GM19239 (cell line): ENCODE measurements around the gene FBXO31.

Experiments used
- DNase-seq: peaks from one replicate; pipeline ENCODE4 v3.0.0; 2011; ENCODE audit warnings: low spot score; ENCODE audit not compliant: insufficient read length
- FAIRE-seq: peaks from 2 replicates; lab custom pipeline; 2011; peaks lifted over from hg19 to GRCh38; lab: Jason Lieb, UNC

Gene FBXO31

DNA sequence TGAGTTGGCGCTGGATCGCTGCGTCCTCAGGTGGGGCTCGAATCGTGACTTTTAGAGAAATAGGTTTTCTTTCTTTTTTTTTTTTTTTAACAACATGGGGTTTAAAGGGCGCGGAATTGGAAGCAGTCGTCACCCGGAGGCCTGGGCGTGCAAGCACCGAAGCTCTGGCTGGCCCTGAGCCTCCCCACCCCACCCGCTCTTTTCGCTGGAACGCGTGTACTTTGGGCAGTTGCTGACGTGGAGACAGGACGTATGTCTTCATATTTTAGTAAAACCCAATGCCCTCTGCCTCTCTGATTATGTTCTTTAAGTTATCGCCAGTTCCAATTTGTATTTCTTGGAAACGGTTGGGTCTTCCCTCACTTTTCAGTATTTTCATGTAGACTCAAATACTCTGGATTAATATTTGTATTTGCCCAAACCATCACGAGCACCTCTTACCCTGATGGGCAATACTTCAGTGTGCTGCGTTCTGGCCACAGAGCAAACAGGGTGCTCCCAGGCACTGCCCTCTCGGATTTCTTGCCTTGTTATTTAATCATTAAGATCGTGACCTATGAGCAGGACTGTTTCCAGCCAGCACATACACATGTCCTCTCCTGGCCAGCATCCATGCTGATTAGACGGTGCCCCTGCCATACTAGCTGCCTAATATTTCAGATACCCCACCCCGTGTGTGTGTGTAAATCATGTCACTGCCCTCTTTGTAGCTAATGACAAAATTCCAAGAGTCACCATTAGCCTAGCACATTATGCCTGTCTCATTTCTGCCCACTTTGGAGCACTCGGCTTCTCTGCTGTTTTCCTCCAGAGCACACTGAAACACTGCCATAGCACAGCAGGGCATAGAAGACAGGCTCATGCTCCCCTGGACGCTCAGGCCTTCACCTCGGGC is 65.6 kb downstream of the FBXO31 start:
- FAIRE-seq (no peak), DNase-seq (no peak)

DNA sequence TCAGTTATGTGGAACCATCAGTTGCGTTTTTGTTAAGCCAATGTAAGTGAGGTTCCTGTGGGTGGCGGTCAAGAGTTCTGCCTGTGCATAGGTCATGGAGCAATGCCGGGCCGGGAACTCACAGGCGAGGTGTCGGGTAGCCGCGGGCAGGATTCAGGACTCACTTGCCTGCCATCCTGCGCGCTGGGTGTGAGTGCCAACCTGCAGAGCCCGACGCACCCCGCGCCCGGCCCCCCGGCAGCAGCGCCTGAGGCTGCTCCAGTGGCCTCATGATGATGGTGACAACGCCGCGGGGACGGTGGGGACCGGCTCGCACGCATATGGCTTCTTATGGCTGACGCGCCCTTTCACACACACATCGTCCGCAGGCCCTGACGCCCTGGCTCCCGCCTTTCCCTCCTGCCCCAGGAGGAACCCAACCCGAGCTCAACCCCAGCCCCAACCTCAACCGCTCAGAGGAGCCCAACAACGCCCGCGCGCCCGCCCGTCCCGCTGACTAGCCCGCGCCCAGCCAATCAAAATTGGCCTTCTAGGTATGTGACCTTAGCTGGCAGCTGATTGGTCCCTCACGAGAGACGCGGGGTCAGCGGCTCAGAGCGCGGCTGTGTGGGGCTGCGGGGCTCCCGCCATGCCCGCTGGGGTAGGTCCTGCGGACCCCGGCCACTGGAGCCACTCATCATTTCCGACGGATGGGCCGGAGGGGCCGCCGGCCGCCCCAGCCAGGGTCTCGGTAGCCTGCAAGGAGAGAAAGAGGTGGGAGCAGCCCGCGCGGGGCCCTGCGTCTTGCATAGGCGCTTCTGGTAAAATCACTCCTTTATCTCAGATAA is 66.4 kb downstream of the FBXO31 start, which contains the start of gene C16orf95:
Gene C16orf95 (minus strand): TSS at position 470 of the 827 bp plus-strand sequence. CDS start 150 bp downstream, at position 320.
- peak; percentile 97 for DNase-seq
- peak; percentile 85 for FAIRE-seq

DNA sequence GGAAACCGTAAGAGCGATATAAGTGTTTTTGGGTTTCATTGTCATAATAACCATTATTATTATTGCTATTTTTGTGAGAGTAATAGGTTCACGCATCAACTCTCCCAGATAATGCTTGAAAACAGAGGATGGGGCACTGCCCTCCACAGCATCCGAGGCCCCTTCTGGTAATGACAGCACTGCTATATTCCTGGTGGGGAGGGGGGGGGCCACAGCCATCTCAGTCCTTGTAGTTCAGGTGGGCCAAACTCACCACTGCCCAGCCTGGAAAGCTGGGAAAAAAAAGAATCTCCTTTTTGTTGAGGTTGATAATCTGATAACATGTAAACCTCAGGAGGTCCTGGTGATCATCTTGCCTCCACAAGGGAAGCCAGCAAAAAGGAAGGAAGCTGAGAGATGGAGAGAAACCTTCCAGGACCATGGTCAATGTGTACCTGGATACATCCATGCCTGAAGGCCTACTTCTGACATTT is 67.1 kb downstream of the FBXO31 start:
- no peak for DNase-seq
- no peak for FAIRE-seq

DNA sequence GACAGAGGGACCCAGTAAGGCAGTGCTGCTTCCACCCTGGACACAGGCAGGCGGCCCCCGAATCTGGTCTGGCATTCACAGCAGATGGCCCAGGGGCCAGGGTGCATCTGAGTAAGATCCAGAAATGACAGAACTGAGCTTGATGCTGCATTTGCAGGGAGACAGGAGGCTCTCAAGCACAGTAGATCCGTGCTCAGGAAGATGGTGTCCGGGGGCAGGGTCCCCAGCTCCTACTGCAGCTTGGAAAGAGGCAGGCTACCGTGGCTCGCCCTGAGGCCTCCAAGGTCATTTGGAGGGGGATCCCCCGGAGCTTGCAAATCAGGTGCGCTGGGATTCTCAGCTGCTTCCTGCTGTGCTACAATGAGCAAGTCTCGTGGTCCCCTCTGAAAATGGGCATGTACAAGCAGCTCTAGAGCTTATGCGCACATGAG is 68.6 kb downstream of the FBXO31 start:
- FAIRE-seq = no peak
- DNase-seq = no peak

DNA sequence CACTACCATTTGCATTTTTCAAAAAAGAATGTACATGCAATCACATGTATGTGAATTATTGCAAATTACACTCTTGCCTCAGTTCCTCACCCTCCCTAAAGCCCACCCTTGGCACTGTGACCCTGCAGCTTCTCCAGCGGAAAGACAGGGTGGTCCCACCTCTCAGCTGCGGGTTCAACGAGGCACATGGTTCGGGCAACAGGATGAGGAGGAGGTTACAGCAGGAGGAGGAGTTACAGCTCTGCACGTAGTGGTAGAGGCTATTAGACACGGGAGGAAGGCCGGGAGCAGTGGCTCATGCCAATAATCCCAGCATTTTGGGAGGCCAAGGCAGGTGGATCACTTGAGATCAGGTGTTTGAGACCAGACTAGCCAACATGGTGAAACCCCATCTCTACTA is 71.6 kb downstream of the FBXO31 start:
- DNase-seq (no peak), FAIRE-seq (no peak)

DNA sequence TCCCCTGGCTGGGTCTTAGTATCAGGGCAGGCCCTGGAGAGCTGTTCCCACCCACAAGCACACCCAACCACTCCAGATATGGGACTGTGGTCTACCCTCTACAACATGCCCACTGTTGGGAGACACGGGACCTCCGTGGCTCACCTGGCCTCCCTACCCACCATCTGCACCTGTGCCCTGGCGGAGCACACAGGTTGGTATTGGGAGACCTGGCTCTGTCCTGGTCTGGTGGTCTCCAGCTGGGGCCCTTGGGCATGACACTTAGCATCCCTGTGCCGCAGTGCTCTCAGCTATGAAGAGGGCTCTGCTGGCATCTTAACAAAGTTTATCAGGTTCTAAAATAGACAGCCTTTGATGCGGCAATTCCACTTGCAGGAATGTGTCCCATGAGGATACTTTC is 72.2 kb downstream of the FBXO31 start:
- FAIRE-seq = no peak

DNA sequence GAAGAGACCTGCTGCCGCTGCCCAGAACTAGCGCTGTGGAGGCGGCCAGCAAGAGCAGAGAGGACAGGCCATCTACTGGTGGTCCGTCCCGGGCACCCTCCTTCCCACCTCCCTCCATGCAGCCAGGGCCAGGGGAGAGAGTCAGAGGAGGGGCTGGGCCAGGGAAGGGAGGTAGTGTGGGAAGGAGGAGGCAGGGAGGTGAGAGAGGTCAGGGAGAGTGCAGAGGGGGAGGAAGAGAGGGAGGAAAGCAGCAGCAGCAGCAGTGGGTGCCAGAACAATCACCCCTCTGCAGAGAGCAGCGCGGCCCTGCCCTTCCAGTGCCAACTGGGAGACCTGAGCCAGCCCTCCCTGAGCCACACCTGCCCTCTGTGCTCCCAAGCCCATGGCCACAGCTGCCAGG is 73.0 kb downstream of the FBXO31 start:
- FAIRE-seq = no peak
- no peak for DNase-seq

More for the DNA sequence above, 72.2 kb downstream of the FBXO31 start:
- DNase-seq = no peak

DNA sequence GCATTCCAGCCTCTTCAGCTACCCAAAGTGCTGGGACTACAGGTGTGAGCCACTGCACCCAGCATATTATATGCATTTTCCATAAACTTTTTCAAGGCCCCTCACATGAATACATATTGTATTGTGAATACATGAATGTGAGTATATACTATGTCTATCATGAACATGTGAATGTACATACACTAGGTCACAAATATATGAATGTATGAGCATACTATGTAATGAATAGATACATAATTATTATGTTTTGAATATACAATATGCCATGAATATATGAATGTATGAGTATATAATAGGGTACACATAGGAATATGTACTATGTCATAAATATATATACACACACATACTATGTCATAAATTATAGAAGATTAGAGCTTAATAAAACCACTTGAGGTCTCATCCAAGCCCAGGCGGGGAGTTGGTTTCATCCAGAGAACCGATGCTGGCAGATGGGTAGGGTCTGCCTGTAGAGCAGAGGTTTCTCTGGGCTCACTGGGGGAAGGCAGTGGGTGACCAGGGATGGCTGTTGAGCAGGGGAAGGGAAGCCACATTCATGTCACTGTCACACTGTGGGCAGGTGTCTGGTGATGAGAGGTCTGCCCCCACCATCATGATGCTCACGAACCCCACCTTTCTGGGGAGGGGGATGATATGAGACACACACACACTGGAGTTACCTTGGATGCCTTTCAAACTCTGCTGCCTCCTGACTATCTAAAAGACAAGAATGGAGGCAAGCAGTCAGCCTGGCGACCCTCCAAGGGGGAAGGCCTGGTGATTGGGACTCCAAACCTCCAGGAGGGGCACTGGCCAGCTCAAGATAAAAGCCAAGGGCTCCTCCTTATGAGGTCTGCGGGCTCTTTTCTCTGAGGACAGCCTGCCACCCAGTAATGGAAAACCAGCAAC is 73.7 kb downstream of the FBXO31 start:
- FAIRE-seq (no peak), DNase-seq (no peak)

DNA sequence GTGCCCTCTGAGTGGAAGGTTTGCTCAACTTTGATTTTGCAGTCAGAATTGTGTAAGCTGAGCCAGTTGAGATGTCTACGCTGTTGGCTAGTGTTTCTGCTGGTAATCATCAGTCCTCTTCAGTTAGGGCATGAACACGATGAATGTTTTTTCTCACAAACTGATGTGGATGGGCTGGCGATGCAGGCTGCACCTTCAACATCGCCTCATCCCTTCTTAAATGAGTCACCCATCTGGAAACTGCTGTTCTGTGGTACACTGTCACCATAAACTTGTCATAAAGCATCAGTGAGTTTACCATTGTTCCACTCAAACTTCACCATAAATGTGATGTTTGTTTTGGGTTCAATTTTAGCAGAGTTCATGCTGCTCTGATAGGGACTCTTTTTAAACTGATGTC is 74.8 kb downstream of the FBXO31 start:
- DNase-seq (no peak), FAIRE-seq (no peak)

DNA sequence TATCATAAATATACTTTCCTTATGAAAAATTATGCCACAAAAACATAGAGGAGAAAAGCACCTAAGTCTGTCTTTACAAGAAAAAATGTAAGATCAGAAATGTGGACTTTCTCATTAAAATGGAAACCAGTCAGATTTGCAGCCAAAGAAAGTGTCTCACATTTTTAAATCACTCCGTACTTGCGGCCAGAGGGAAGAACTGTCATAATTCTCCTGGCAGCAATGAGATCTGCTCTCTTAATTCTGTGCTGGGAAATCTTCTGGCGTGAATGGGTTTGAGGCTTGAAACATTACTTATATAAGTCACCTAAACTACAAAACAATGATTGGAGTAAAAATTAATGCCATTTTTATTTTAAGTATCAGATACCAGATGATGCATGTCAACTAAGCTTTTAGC is 77.1 kb downstream of the FBXO31 start:
- FAIRE-seq (no peak), DNase-seq (no peak)

DNA sequence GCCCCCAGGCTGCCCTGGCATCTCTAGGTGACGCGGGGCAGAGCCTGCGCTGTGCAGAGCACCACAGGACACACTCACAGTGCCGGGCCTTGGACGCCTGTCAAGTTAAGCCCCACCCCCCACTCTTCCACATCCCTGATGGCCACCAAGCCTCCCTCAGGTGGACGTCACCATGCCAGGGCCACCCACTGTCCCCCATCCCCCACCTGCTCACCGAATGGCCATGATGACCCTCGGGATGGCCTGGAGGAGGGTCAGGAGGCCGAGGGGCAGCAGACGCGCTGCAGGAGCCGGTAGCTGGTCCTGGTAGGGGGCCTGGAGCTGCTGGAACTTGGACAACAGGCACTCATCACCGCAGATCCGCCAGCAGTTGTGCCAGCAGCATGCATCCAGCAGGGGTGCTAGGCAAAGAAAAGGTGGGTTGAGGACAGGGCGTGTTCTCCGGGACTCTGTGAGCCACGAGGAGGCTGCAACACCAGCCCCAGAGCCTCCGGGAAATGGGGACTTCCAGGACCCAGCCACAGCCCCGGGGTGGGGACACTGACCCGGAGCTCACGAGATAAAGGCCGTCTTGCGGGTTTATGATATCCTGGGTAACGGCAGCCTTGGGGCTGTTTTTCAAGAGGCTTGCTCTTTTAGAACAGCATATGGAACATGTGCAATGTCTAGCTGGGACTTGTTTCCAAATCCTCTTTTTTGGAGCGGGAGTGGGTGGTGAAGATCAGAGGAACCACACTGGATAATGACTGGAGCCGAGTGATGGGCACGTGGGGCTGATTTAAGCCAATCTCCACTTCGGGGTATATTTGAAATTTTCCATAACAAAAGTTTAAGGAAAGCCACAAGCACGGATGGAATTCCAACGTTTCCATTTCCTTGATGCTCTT is 77.8 kb downstream of the FBXO31 start:
- DNase-seq (no peak), FAIRE-seq (no peak)

DNA sequence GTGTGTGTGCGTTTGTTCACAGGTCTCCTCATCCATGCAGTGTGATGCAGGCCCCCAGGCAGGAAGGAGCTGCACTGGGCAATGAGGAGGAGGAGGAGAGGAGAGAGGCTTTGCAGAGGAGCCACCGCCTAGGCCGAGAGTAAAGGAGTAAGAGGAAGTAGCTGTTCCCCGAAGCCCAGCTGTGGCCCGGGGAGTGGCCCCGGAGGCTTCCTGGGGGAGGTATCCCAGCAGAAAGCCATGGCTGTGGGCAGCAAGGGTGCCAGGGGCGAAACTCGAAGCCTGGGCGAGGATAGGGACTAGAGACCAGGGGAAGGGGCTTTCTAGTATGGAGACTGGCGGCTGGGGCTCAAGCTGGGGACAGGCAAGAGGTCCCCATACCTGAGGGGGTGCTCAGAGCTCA is 78.6 kb downstream of the FBXO31 start:
- FAIRE-seq (no peak), DNase-seq (no peak)

DNA sequence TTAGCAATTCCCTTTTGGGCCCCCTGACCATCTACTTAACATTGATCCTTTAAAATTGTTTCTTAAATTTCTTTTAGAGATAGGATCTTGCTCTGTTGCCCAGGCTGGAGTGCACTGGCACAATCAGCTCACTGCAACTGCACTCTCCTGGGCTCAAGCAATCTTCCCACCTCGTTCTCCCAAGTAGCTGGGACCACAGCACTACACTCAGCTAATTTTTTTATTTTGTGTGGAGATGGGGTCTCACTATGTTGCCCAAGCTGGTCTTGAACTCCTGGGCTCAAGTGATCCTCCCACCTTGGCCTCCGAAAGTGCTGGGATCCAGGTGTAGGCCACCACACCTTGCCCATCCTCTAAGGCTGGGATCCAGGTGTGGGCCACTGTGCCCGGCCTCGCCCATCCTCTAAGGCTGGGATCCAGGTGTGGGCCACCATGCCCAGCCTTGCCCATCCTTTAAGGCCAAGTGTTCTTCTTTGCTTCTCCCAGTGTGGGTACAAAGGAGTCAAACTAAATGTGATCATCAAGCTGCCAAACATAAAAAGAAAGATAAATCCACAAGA is 79.5 kb downstream of the FBXO31 start:
- no peak for DNase-seq
- FAIRE-seq = no peak

DNA sequence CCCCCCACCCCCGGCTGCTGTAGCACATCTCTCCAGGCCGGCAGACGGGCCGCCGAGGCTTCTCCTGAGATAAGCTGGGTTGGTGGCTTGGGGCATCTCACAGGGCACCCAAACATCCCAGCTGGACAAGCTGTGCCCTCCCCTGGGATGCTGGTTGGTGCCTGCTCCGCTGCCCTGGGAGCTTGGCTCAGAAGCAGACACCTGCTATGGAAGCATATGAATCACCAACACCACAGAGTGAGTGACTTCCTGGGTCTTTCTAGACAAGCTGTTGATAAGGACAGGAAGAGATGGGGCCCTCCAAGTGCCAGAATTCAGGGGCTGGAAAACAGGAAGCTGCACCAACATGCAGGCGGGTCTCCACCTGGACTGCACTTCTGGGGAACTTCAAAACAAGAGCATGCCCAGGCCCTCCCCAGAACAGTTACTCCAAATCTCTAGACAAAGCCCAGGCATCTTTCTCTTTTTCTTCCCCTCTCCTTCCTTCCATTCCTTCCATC is 80.1 kb downstream of the FBXO31 start:
- DNase-seq (no peak), FAIRE-seq (no peak)

DNA sequence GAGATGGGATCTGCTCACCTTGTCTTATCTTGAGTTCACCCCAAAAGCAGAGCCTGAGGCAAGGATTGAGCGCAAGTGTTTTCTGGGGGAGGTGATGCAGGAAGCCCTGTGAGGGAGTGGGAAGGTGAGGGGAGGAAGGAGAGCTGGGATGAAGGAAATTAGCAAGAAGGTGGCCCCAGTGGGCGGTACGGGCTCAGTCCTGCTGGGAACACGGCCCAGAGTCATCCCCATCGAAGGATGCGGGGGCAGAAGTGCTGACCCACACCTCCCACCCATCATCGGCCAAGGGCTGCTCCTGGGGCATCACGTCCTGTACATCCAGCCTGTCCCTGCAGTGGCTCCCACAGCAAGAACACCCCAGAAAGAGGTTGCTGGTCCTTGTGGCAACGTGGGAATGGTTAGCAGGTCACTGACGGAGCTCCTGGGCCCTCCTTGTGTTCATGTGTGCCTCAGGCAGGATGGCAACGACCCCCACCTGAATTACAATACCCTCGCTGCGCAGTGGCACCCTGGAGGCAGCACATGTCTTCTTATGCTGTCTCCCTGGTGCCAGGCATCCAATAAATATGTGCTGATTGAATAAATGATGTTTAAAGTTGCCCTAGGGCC is 84.6 kb downstream of the FBXO31 start:
- FAIRE-seq (no peak), DNase-seq (no peak)

DNA sequence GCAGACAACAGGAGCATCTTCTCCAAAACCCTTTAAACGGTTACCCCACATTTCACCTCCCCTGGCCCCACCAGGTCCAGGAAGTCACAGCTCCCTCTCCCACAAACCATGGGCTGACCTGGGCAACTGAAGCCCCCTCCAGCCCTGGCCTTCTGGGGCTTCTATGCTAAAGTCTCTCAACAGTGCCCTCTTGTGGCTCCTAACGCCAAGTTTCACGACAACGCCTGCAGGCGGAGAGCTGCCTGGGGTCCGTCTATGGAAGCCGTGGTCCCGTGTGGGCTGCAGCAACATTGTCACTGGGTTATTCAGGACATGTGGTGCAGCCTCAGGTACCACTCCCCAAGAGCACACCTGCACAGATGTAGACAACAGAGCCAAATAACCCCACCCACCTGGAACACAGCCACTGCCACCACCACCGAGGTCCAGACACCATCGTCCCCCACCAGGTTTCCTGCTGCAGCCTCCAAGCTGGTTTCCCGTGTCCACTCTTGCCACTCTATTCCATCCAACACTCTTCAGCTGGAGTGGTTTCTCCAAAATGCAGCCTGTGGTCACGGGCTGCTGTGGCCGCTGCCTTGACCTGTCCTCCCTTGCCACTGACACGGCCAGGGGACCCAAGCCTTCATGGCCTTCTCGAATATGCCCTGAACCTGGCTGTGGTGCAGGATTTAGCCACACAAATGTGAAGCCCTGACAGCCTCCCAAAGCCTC is 85.5 kb downstream of the FBXO31 start:
- DNase-seq (peak; percentile 50), FAIRE-seq (peak; percentile 31)

DNA sequence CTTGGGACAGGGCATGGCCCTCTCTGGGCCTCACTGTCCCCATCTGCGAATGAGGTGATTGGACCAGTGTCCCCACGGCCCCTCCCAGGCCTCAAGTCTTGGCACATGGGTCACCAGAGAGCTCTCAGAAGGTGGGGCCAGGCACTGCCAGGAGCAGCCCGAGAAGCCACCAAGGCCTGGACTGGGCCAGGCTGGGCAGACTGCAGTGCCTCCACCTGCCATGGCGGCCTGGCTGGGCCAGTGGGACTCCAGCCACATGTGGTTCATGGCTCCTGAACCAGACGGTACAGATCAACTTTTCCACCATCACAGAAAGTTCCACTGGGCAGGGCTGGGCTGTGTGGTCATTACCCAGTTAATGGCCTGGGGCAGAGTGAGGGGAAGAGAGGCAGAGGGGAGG is 86.2 kb downstream of the FBXO31 start:
- FAIRE-seq = no peak

More for the DNA sequence above, 86.2 kb downstream of the FBXO31 start:
- no peak for DNase-seq
